Upper lobe of left lung (tissue), 4 donors: ENCODE measurements around the gene CYP4V2.

Experiments used
- POLR2AphosphoS5 ChIP-seq, 2 donors: sonication (generic); formaldehyde crosslinking; IDR thresholded peaks; one replicate each; pipeline ENCODE4 v1.5.1; 2017; ENCODE audit warnings: antibody characterized with exemption in 2 of 2
- TF ChIP-seq, protein P1 (sequence below), 6 experiments: fragments of 450-650 bp in 4 of 6; fragments of 200-600 bp in 2 of 6; sonication (generic) in 2 of 6; IDR thresholded peaks; one replicate each; pipeline ENCODE4 v1.5.1; 2016 to 2019; ENCODE audit warnings: antibody characterized with exemption in 6 of 6

DNA sequence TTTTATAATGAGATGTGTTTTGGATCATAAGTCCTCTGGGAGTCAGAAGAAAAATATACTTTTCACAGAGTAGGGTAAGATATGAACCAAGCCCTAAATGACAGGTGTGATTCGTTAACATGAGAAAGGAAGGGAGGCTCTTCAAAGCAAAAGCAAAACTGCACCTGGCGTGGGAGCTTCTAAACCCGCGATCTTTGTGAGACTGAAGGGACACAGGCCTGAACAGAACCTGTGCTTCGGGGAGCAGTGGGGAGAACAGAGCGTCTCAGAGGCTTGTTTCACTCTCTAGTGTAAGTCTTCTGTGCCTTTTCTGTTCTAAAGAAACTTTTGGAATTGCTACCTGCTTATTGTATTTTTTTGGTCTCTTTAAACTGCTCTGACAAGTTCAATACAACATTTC is 30.2 kb upstream of the CYP4V2 start:
- TF ChIP-seq POLR2AphosphoS5 (IDR thresholded peaks at IDR 0.05), result no peak
- TF ChIP-seq, protein P1, sequence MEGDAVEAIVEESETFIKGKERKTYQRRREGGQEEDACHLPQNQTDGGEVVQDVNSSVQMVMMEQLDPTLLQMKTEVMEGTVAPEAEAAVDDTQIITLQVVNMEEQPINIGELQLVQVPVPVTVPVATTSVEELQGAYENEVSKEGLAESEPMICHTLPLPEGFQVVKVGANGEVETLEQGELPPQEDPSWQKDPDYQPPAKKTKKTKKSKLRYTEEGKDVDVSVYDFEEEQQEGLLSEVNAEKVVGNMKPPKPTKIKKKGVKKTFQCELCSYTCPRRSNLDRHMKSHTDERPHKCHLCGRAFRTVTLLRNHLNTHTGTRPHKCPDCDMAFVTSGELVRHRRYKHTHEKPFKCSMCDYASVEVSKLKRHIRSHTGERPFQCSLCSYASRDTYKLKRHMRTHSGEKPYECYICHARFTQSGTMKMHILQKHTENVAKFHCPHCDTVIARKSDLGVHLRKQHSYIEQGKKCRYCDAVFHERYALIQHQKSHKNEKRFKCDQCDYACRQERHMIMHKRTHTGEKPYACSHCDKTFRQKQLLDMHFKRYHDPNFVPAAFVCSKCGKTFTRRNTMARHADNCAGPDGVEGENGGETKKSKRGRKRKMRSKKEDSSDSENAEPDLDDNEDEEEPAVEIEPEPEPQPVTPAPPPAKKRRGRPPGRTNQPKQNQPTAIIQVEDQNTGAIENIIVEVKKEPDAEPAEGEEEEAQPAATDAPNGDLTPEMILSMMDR (IDR thresholded peaks at IDR 0.05), result no peak
